Measurements from ENCODE around the gene VCAN.

The VCAN gene

GRCh38 chr5:83446253-83446947 lies 25.1 kb upstream of the VCAN start:
- no peak overlapping the region for H3K27ac Mint-ChIP-seq
- ATAC-seq (ENCODE audit: low read depth) (no peak), DNase-seq (ENCODE audit: low spot score in 2 of 2) (no peak)
- H3K4me3 Mint-ChIP-seq, result no peak overlapping the region
- H3K27me3 Mint-ChIP-seq, result peaks cover 6% of the 10 kb centered on the region
- H3K9me3 Mint-ChIP-seq, result no peaks in the 10 kb centered on the region
- no peaks in the 10 kb centered on the region for H3K36me3 Mint-ChIP-seq
- no peaks in the 10 kb centered on the region for H3K4me1 Mint-ChIP-seq

- ATAC-seq (ENCODE audit: low read depth), result no peak
- Mint-ChIP-seq H3K9me3 (no peaks in the 10 kb centered on the region), H3K27me3 (peaks cover 6% of the 10 kb centered on the region), H3K27ac (no peak overlapping the region), H3K4me1 (no peaks in the 10 kb centered on the region), H3K4me3 (no peak overlapping the region), H3K36me3 (no peaks in the 10 kb centered on the region)
- DNase-seq (ENCODE audit: low spot score in 2 of 2), result no peak
These were observed 24.0 kb upstream of the VCAN start for GRCh38 chr5:83447533-83447932.

- H3K4me1 Mint-ChIP-seq, result no peaks in the 10 kb centered on the region
These were observed 21.2 kb upstream of the VCAN start for GRCh38 chr5:83450183-83450966.

GRCh38 chr5:83450967-83451248 lies 20.6 kb upstream of the VCAN start:
- ATAC-seq (ENCODE audit: low read depth) (no peak), DNase-seq (ENCODE audit: low spot score in 2 of 2) (no peak)
- no peaks in the 10 kb centered on the region for H3K36me3 Mint-ChIP-seq

More at GRCh38 chr5:83450183-83450966, 21.2 kb upstream of the VCAN start:
- no peaks in the 10 kb centered on the region for H3K36me3 Mint-ChIP-seq
- H3K27ac Mint-ChIP-seq, result no peak overlapping the region
- H3K27me3 Mint-ChIP-seq, result peaks cover 6% of the 10 kb centered on the region
- ATAC-seq (ENCODE audit: low read depth), result no peak
- peaks cover 12% of the 10 kb centered on the region for H3K9me3 Mint-ChIP-seq
- no peak overlapping the region for H3K4me3 Mint-ChIP-seq
- DNase-seq (ENCODE audit: low spot score in 2 of 2), result no peak

GRCh38 chr5:83451955-83452354 lies 19.6 kb upstream of the VCAN start:
- Mint-ChIP-seq H3K9me3 (peaks cover 15% of the 10 kb centered on the region), H3K4me1 (no peaks in the 10 kb centered on the region), H3K36me3 (no peaks in the 10 kb centered on the region), H3K4me3 (no peak overlapping the region), H3K27me3 (peaks cover 6% of the 10 kb centered on the region), H3K27ac (no peak overlapping the region)
- DNase-seq (ENCODE audit: low spot score in 2 of 2) (no peak), ATAC-seq (ENCODE audit: low read depth) (no peak)

More at GRCh38 chr5:83450967-83451248, 20.6 kb upstream of the VCAN start:
- H3K4me3 Mint-ChIP-seq, result no peak overlapping the region
- peaks cover 12% of the 10 kb centered on the region for H3K9me3 Mint-ChIP-seq
- peaks cover 6% of the 10 kb centered on the region for H3K27me3 Mint-ChIP-seq
- no peak overlapping the region for H3K27ac Mint-ChIP-seq
- H3K4me1 Mint-ChIP-seq, result no peaks in the 10 kb centered on the region

- Mint-ChIP-seq H3K4me1 (no peaks in the 10 kb centered on the region), H3K9me3 (peaks cover 15% of the 10 kb centered on the region), H3K27me3 (peaks cover 5% of the 10 kb centered on the region), H3K4me3 (no peak overlapping the region), H3K27ac (no peak overlapping the region), H3K36me3 (no peaks in the 10 kb centered on the region)
- DNase-seq (ENCODE audit: low spot score in 2 of 2), result no peak
- ATAC-seq (ENCODE audit: low read depth), result no peak
These were observed 17.6 kb upstream of the VCAN start for GRCh38 chr5:83453937-83454336.

- Mint-ChIP-seq H3K9me3 (peaks cover 3% of the 10 kb centered on the region), H3K27ac (no peak overlapping the region), H3K36me3 (peaks cover 2% of the 10 kb centered on the region), H3K27me3 (peaks cover 8% of the 10 kb centered on the region), H3K4me3 (no peak overlapping the region), H3K4me1 (no peaks in the 10 kb centered on the region)
- DNase-seq (ENCODE audit: low spot score in 2 of 2) (no peak), ATAC-seq (ENCODE audit: low read depth) (no peak)
These were observed 7.3 kb upstream of the VCAN start for GRCh38 chr5:83464261-83464660.

- no peak for DNase-seq (ENCODE audit: low spot score in 2 of 2)
- Mint-ChIP-seq H3K9me3 (peaks cover 3% of the 10 kb centered on the region), H3K4me3 (no peak overlapping the region), H3K4me1 (peaks cover 3% of the 10 kb centered on the region), H3K27ac (no peak overlapping the region), H3K27me3 (peaks cover 17% of the 10 kb centered on the region), H3K36me3 (peaks cover 2% of the 10 kb centered on the region)
- no peak for ATAC-seq (ENCODE audit: low read depth)
These were observed 4.0 kb upstream of the VCAN start for GRCh38 chr5:83467371-83468035.

GRCh38 chr5:83469075-83469474 lies 2.5 kb upstream of the VCAN start:
- ATAC-seq (ENCODE audit: low read depth) (no peak), DNase-seq (ENCODE audit: low spot score in 2 of 2) (no peak)
- Mint-ChIP-seq H3K27me3 (peaks cover 22% of the 10 kb centered on the region), H3K4me3 (no peak overlapping the region), H3K4me1 (peaks cover 14% of the 10 kb centered on the region), H3K36me3 (peaks cover under 1% of the 10 kb centered on the region), H3K27ac (no peak overlapping the region), H3K9me3 (no peaks in the 10 kb centered on the region)

GRCh38 chr5:83470526-83471404 lies 779 bp upstream of the VCAN start:
- H3K36me3 Mint-ChIP-seq, result no peaks in the 10 kb centered on the region
- no peak for ATAC-seq (ENCODE audit: low read depth)
- H3K4me1 Mint-ChIP-seq, result peaks cover 16% of the 10 kb centered on the region
- H3K27ac Mint-ChIP-seq, result no peak overlapping the region
- DNase-seq (ENCODE audit: low spot score in 2 of 2), result no peak
- H3K27me3 Mint-ChIP-seq, result peaks cover 24% of the 10 kb centered on the region
- H3K9me3 Mint-ChIP-seq, result no peaks in the 10 kb centered on the region
- H3K4me3 Mint-ChIP-seq, result no peak overlapping the region

GRCh38 chr5:83472213-83472507 lies 616 bp downstream of the VCAN start:
- H3K4me1 Mint-ChIP-seq, result peaks cover 16% of the 10 kb centered on the region
- H3K27me3 Mint-ChIP-seq, result peaks cover 26% of the 10 kb centered on the region
- H3K4me3 Mint-ChIP-seq, result peak overlapping the region; percentile 44
- H3K9me3 Mint-ChIP-seq, result no peaks in the 10 kb centered on the region
- ATAC-seq (ENCODE audit: low read depth) (no peak), DNase-seq (ENCODE audit: low spot score in 2 of 2) (no peak)
- no peaks in the 10 kb centered on the region for H3K36me3 Mint-ChIP-seq
- no peak overlapping the region for H3K27ac Mint-ChIP-seq

- ATAC-seq (ENCODE audit: low read depth) (no peak), DNase-seq (ENCODE audit: low spot score in 2 of 2) (no peak)
- H3K9me3 Mint-ChIP-seq, result no peaks in the 10 kb centered on the region
- no peaks in the 10 kb centered on the region for H3K36me3 Mint-ChIP-seq
- H3K4me3 Mint-ChIP-seq, result peak overlapping the region; percentile 75
- H3K4me1 Mint-ChIP-seq, result peaks cover 16% of the 10 kb centered on the region
- no peak overlapping the region for H3K27ac Mint-ChIP-seq
- peaks cover 25% of the 10 kb centered on the region for H3K27me3 Mint-ChIP-seq
These were observed 1.2 kb downstream of the VCAN start for GRCh38 chr5:83472508-83473345.

Measured in memory B cell (primary cell).